SU-DHL-6 (cell line): ENCODE measurements around the gene PGRMC2.

Experiments used
- EZH2phosphoT487 ChIP-seq: fragments of 200-600 bp; sonication (generic), shearing (Covaris generic); conservative IDR thresholded peaks from 2 replicates; pipeline ENCODE4 v1.6.1; 2018; ENCODE audit warnings: mild to moderate bottlenecking, antibody characterized with exemption, low read length, moderate library complexity, mixed read lengths
- TF ChIP-seq, protein P1 (sequence below): fragments of 200-600 bp; sonication (generic); IDR thresholded peaks from one replicate; pipeline ENCODE4 v1.5.1; 2017; ENCODE audit warnings: antibody characterized with exemption, mild to moderate bottlenecking, low read length, moderate library complexity; ENCODE audit not compliant: insufficient read depth, poor library complexity, severe bottlenecking

- TF ChIP-seq, protein P1, sequence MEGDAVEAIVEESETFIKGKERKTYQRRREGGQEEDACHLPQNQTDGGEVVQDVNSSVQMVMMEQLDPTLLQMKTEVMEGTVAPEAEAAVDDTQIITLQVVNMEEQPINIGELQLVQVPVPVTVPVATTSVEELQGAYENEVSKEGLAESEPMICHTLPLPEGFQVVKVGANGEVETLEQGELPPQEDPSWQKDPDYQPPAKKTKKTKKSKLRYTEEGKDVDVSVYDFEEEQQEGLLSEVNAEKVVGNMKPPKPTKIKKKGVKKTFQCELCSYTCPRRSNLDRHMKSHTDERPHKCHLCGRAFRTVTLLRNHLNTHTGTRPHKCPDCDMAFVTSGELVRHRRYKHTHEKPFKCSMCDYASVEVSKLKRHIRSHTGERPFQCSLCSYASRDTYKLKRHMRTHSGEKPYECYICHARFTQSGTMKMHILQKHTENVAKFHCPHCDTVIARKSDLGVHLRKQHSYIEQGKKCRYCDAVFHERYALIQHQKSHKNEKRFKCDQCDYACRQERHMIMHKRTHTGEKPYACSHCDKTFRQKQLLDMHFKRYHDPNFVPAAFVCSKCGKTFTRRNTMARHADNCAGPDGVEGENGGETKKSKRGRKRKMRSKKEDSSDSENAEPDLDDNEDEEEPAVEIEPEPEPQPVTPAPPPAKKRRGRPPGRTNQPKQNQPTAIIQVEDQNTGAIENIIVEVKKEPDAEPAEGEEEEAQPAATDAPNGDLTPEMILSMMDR: no peak
- TF ChIP-seq EZH2phosphoT487: no peak
These were observed 11.2 kb upstream of the PGRMC2 start for GRCh38 chr4:128298852-128299251.
